Measurements from ENCODE around the gene SLC47A2.

Gene SLC47A2

DNA sequence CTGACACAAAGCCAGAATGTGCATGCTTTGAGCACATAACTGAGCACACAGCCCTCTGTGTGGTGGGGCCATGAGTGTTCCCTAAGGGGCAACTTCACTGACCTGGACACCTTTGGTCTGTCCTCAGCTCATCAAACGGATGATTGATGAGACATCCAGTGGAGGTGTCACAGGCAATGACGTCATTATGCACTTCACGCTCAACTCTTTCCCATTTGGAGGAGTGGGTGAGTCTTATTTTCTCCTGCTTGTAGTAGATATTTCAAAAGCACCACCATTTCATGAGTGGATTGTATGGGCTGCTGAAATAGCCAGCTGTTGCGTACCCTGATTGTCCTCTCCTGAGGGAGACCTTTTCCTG lies 51.6 kb downstream of the SLC47A2 start:
- Histone ChIP-seq H3K4me1 (ENCODE audit: control insufficient read depth, insufficient read depth, low read length) (no peaks in the 10 kb centered on the region), H3K9me3 (replicated peaks; ENCODE audit: low read length) (no peaks in the 10 kb centered on the region), H3K27me3 (ENCODE audit: control insufficient read depth, insufficient read depth, low read length) (no peaks in the 10 kb centered on the region), H3K9ac (ENCODE audit: low read depth, low read length) (no peak overlapping the region), H3K36me3 (ENCODE audit: insufficient read depth, low read length) (peaks cover 47% of the 10 kb centered on the region), H3K4me2 (ENCODE audit: low read length) (no peak overlapping the region), H3K4me3 (ENCODE audit: low read length) (no peak overlapping the region)

DNA sequence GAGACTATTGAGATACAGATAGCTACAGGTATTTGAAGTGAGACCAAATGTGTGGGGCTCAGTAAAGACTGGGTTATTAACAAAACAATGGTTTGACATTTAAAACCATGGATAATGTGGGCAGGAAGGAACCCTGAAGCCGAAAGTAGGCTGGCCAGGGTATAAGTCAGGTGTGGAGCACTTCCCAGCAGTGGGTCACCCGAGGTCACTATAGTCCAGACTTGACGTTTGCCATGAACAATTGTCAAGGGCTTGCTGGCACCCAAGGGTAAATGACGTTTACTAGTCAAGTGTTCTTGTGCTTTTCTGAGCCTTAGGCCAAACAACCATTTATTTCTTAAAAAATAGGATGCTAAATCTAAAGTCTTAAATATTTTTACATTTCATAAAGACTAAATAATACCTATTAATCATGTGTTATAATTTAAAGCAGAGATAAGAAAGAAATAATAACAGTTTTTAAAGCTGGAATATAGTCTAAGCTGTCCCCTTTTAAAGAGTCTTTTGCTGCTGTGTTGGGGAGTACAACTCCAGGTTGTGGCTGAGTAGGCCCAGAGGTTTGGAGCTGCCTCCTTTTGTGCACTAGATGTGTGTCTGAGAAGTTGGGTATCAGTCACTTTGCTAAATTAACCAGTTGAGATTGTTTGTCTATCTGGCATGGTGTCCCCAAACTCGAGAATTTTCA lies 52.1 kb downstream of the SLC47A2 start:
- H3K4me1 ChIP-seq (ENCODE audit: control insufficient read depth, insufficient read depth, low read length) = no peaks in the 10 kb centered on the region

DNA sequence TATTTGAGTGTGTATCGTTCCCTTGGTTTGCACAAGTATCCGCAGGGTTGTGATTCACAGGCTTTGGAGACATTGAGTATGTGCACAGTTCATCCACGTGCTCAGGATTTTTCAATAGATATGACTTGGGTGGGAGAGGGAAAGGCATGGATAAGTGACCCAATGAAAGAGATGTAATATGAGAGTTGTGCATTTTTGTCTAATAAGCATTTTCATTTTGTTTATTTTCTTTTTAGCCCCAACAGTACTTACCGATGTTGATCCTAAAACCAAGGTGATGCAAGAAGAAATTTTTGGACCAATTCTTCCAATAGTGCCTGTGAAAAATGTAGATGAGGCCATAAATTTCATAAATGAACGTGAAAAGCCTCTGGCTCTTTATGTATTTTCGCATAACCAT lies 53.3 kb downstream of the SLC47A2 start:
- Histone ChIP-seq H3K9ac (ENCODE audit: low read depth, low read length) (no peak overlapping the region), H3K4me3 (ENCODE audit: low read length) (no peak overlapping the region), H3K9me3 (replicated peaks; ENCODE audit: low read length) (no peaks in the 10 kb centered on the region), H3K27me3 (ENCODE audit: control insufficient read depth, insufficient read depth, low read length) (no peaks in the 10 kb centered on the region), H3K4me2 (ENCODE audit: low read length) (no peak overlapping the region), H3K36me3 (ENCODE audit: insufficient read depth, low read length) (peaks cover 48% of the 10 kb centered on the region), H3K4me1 (ENCODE audit: control insufficient read depth, insufficient read depth, low read length) (no peaks in the 10 kb centered on the region)

More for the DNA sequence above, 52.1 kb downstream of the SLC47A2 start:
- Histone ChIP-seq H3K4me3 (ENCODE audit: low read length) (no peak overlapping the region), H3K27me3 (ENCODE audit: control insufficient read depth, insufficient read depth, low read length) (no peaks in the 10 kb centered on the region), H3K9me3 (replicated peaks; ENCODE audit: low read length) (no peaks in the 10 kb centered on the region), H3K4me2 (ENCODE audit: low read length) (no peak overlapping the region), H3K36me3 (ENCODE audit: insufficient read depth, low read length) (peaks cover 48% of the 10 kb centered on the region), H3K9ac (ENCODE audit: low read depth, low read length) (no peak overlapping the region)

DNA sequence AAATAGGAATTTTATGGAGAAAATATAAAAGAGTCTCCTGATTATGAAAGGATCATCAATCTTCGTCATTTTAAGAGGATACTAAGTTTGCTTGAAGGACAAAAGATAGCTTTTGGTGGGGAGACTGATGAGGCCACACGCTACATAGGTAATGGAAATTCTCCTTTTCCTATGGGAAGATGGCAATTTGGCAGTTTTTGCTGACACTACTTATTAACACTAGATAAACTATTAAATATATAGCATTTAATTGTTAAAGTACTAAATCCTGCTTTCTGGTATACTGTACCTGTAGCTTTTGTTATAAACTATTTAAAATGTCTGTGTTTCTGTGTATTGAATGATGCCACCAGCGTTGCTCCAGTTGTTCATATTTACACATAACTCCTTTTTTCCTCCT lies 55.3 kb downstream of the SLC47A2 start:
- Histone ChIP-seq H3K9me3 (replicated peaks; ENCODE audit: low read length) (no peaks in the 10 kb centered on the region), H3K27me3 (ENCODE audit: control insufficient read depth, insufficient read depth, low read length) (no peaks in the 10 kb centered on the region), H3K4me2 (ENCODE audit: low read length) (no peak overlapping the region), H3K9ac (ENCODE audit: low read depth, low read length) (no peak overlapping the region), H3K4me3 (ENCODE audit: low read length) (no peak overlapping the region), H3K4me1 (ENCODE audit: control insufficient read depth, insufficient read depth, low read length) (no peaks in the 10 kb centered on the region), H3K36me3 (ENCODE audit: insufficient read depth, low read length) (peaks cover 62% of the 10 kb centered on the region)

DNA sequence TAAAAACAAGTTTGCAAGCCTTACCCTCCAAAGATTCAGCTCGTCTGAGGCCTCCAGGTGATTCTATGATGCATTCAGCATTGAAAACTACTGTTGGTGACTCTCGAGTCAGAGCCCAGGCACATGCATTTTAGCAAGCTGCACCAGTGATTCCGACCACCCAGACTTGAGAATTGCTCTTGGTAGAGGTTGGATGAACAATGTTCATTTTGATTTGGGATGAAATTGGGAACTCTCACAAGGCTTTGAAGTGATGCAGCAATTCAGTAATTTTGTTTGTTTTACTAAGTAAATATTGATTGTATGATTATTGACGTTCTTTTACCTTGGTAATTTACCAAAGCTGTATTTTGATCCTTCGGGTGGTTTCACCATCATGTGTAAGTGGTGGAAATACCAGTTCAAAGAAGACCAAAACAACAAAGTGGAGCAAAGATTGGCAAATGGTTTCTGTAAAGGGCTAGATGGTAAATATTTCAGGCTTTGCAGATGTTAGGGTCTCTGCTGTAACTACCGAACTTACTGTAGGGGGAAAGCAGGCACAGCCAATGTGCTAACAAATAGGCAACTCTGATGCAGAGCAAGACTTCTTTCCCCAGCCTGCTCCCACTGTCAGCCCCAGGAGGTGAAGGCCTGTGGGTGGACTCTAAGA lies 56.0 kb downstream of the SLC47A2 start:
- Histone ChIP-seq H3K36me3 (ENCODE audit: insufficient read depth, low read length) (peaks cover 63% of the 10 kb centered on the region), H3K4me3 (ENCODE audit: low read length) (no peak overlapping the region), H3K4me2 (ENCODE audit: low read length) (no peak overlapping the region), H3K27me3 (ENCODE audit: control insufficient read depth, insufficient read depth, low read length) (no peaks in the 10 kb centered on the region), H3K9ac (ENCODE audit: low read depth, low read length) (no peak overlapping the region), H3K4me1 (ENCODE audit: control insufficient read depth, insufficient read depth, low read length) (no peaks in the 10 kb centered on the region), H3K9me3 (replicated peaks; ENCODE audit: low read length) (no peaks in the 10 kb centered on the region)

DNA sequence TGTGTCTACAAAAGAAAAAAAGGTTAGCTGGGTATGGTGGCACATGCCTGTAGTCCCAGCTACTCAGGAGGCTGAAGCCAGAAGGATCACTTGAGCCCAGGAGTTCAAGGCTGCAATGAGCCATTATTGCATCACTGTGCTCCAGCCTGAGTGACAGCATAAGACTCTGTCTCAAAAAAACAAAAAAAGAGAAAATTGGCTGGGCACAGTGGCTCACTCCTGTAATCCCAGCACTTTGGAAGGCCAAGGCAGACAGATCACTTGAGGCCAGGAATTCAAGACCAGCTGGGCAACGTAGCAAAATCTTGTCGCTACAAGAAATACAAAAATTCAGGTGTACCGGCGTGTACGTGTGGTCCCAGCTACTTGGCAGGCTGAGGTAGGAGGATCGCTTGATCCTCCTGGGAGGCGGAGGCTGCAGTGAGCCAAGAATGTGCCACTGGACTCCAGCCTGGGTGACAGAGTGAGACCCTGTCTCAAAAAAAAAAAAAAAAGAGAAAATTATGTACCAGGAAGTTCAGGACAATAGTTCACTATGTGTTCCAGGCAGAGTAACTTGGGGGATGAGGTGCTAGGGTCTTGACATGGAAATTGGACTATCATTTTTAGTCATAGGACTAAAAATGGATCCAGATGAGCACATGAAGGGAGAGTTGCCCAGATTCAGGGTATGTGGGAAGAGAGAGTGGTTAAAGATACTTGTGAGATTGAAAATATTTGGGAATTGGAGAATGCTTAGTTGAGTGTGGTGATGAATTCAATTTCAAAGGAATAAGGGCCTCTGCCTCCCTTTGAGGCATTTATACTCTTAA lies 56.8 kb downstream of the SLC47A2 start:
- Histone ChIP-seq H3K27me3 (ENCODE audit: control insufficient read depth, insufficient read depth, low read length) (no peaks in the 10 kb centered on the region), H3K36me3 (ENCODE audit: insufficient read depth, low read length) (peaks cover 65% of the 10 kb centered on the region), H3K9ac (ENCODE audit: low read depth, low read length) (no peak overlapping the region)

DNA sequence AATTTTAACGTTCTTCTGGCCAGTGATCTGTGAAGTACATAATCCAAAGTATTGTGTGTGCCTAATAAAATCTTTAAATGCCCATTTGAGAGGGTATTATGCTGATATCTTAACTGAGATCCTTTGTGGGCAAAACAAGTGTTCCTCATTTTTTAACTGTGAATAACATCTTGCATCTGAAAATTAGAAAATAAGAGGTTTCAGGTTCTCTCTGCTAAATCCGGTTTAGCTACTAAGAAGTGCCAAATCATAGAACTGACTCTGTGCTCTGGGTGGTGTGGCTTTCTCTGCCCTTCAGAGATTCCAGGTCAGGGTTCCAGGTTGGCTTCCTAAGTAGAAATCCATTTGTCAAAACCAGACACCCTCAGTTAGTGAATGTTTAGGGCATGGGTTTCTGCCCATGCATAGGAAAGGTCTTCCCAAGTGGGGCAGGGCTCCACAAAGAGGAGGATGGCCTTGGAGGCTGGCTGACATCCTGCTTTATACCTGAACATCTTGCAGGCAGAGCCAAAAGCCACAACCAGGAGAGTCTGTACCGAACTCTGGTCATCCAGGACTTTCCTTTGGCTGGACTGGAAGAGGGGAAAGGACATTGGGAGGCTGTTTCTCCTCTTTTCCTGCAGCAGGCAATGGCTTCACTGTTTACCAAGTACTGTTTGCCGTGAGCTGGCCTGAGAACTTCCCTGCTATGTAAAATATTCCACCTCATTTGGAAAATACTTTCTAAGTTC lies 59.4 kb downstream of the SLC47A2 start:
- H3K4me2 ChIP-seq (ENCODE audit: low read length) = no peak overlapping the region
- H3K36me3 ChIP-seq (ENCODE audit: insufficient read depth, low read length) = peaks cover 46% of the 10 kb centered on the region
- no peaks in the 10 kb centered on the region for H3K9me3 ChIP-seq (replicated peaks; ENCODE audit: low read length)
- H3K9ac ChIP-seq (ENCODE audit: low read depth, low read length) = no peak overlapping the region
- H3K4me1 ChIP-seq (ENCODE audit: control insufficient read depth, insufficient read depth, low read length) = peaks cover 11% of the 10 kb centered on the region
- no peak overlapping the region for H3K4me3 ChIP-seq (ENCODE audit: low read length)
- H3K27me3 ChIP-seq (ENCODE audit: control insufficient read depth, insufficient read depth, low read length) = no peaks in the 10 kb centered on the region

More for the DNA sequence above, 56.8 kb downstream of the SLC47A2 start:
- Histone ChIP-seq H3K4me2 (ENCODE audit: low read length) (no peak overlapping the region), H3K4me1 (ENCODE audit: control insufficient read depth, insufficient read depth, low read length) (no peaks in the 10 kb centered on the region), H3K4me3 (ENCODE audit: low read length) (no peak overlapping the region), H3K9me3 (replicated peaks; ENCODE audit: low read length) (no peaks in the 10 kb centered on the region)

DNA sequence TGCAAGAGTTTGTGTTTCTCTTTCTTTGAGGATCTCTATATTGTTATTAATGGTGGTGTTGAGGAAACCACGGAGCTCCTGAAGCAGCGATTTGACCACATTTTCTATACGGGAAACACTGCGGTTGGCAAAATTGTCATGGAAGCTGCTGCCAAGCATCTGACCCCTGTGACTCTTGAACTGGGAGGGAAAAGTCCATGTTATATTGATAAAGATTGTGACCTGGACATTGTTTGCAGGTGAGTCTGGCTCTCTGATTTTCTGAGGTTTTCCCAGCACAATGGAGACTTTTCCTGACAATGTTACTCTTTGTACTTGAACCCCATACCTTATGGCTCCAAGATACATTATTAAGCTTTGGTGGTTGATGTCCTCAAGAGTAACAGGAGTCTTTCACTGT lies 60.0 kb downstream of the SLC47A2 start:
- Histone ChIP-seq H3K4me2 (ENCODE audit: low read length) (no peak overlapping the region), H3K9ac (ENCODE audit: low read depth, low read length) (no peak overlapping the region), H3K36me3 (ENCODE audit: insufficient read depth, low read length) (peaks cover 48% of the 10 kb centered on the region), H3K4me1 (ENCODE audit: control insufficient read depth, insufficient read depth, low read length) (peaks cover 18% of the 10 kb centered on the region), H3K4me3 (ENCODE audit: low read length) (no peak overlapping the region), H3K27me3 (ENCODE audit: control insufficient read depth, insufficient read depth, low read length) (no peaks in the 10 kb centered on the region), H3K9me3 (replicated peaks; ENCODE audit: low read length) (no peaks in the 10 kb centered on the region)

DNA sequence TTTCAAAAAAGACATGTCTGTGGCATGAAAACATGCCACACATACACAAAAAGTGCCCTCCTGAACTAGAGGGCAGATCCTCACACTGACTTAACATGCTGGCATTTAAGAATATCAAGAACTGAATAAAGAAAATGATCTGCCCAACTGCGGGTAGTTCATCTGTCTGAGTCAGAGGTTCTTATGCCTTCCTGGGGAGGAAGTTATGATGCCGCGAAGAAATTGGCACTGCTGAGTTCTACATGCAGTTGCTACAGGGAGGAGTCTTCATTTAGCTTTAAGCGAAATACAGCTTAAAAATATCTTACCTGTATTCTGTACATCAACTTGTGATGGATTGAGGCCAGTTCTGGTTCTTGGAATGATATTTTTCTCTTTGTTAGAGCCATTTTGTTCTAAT lies 61.5 kb downstream of the SLC47A2 start:
- Histone ChIP-seq H3K4me3 (ENCODE audit: low read length) (no peak overlapping the region), H3K9me3 (replicated peaks; ENCODE audit: low read length) (no peaks in the 10 kb centered on the region), H3K36me3 (ENCODE audit: insufficient read depth, low read length) (peaks cover 37% of the 10 kb centered on the region), H3K9ac (ENCODE audit: low read depth, low read length) (no peak overlapping the region), H3K4me2 (ENCODE audit: low read length) (no peak overlapping the region), H3K27me3 (ENCODE audit: control insufficient read depth, insufficient read depth, low read length) (no peaks in the 10 kb centered on the region), H3K4me1 (ENCODE audit: control insufficient read depth, insufficient read depth, low read length) (peaks cover 23% of the 10 kb centered on the region)

DNA sequence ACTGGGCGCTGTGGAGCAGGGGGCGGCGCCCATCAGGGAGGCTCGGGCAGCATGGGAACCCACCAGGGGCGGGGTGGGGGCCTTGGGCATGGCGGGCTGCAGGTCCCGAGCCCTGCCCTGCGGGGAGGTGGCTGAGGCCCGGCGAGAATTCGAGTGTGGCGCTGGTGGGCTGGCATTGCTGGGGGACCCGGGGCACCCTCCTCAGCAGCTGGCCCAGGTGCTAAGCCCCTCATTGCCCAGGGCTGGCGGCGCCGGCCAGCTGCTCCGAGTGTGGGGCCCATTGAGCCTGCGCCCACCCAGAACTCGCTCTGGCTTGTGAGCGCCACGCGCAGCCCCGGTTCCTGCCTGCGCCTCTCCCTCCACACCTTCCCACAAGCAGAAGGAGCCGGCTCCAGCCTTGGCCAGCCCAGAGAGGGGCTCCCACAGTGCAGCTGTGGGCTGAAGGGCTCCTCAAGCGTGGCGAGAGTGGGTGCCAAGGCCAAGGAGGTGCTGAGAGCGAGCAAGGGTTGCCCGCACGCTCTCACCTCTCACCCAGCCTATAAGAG lies 62.0 kb downstream of the SLC47A2 start:
- H3K9ac ChIP-seq (ENCODE audit: low read depth, low read length) = no peak overlapping the region
- H3K4me1 ChIP-seq (ENCODE audit: control insufficient read depth, insufficient read depth, low read length) = peaks cover 23% of the 10 kb centered on the region
- H3K27me3 ChIP-seq (ENCODE audit: control insufficient read depth, insufficient read depth, low read length) = no peaks in the 10 kb centered on the region
- no peak overlapping the region for H3K4me3 ChIP-seq (ENCODE audit: low read length)
- no peak overlapping the region for H3K4me2 ChIP-seq (ENCODE audit: low read length)
- H3K36me3 ChIP-seq (ENCODE audit: insufficient read depth, low read length) = peaks cover 36% of the 10 kb centered on the region
- H3K9me3 ChIP-seq (replicated peaks; ENCODE audit: low read length) = no peaks in the 10 kb centered on the region

DNA sequence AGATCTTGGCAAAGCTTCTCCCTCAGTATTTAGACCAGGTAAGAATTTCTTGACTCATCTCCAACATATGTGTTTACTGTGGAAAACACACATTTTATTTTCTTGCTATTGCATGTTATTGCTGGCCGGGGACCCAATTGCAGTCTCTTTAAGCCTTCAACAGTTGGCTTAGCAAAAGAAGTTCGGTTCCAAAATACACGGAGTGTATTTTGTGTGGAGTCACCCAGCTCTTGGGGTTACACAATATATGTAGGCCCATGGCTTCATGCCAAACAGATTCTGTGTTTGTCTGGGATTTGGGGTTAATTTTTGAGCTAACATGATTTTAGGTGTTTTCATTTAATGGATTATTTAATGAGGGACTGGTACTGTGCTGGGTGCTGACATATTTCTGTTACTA lies 63.8 kb downstream of the SLC47A2 start:
- peaks cover 32% of the 10 kb centered on the region for H3K36me3 ChIP-seq (ENCODE audit: insufficient read depth, low read length)
- H3K4me1 ChIP-seq (ENCODE audit: control insufficient read depth, insufficient read depth, low read length) = peaks cover 28% of the 10 kb centered on the region
- peak overlapping the region; percentile 89 for H3K4me2 ChIP-seq (ENCODE audit: low read length)
- no peaks in the 10 kb centered on the region for H3K27me3 ChIP-seq (ENCODE audit: control insufficient read depth, insufficient read depth, low read length)
- H3K9me3 ChIP-seq (replicated peaks; ENCODE audit: low read length) = no peaks in the 10 kb centered on the region
- no peak overlapping the region for H3K9ac ChIP-seq (ENCODE audit: low read depth, low read length)
- no peak overlapping the region for H3K4me3 ChIP-seq (ENCODE audit: low read length)
